ENCODE data around the gene ADH7.
"Not testable (repeated sequence)": the region's sequence is repeated elsewhere in the genome, so short reads cannot be mapped to it uniquely, and the experiment has no call there.

Gene ADH7

GRCh38 chr4:99381588-99382175 is 53.5 kb downstream of the ADH7 start:
- DNase-seq (ENCODE audit: low spot score), result no peak

DNA sequence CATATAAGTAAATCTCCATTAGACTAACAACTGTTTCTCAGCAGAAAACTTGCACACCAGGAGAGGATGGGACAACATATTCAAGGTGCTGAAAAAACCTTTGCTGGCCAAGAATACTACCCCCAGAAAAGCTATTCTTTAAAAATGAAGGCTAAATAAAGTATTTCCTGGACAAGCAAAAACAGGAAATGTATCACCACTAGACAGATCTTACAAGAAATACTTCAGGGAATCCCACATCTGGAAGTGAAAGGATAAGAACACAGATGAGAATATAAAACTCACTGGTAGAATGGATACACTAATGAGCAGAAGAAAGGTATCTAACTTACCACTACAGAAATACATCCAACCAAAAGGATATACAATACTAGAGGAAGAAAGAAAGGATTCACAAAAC is 55.6 kb downstream of the ADH7 start:
- no peak for DNase-seq (ENCODE audit: low spot score)
- TF ChIP-seq CTCF (IDR thresholded peaks at IDR 0.05; ENCODE audit: extremely low read depth, missing control alignments), result no peak

More at GRCh38 chr4:99381588-99382175, 53.5 kb downstream of the ADH7 start:
- no peak for TF ChIP-seq CTCF (IDR thresholded peaks at IDR 0.05; ENCODE audit: extremely low read depth, missing control alignments)

GRCh38 chr4:99378876-99379275 is 56.3 kb downstream of the ADH7 start:
- no peak for DNase-seq (ENCODE audit: low spot score)
- no peak for TF ChIP-seq CTCF (IDR thresholded peaks at IDR 0.05; ENCODE audit: extremely low read depth, missing control alignments)

DNA sequence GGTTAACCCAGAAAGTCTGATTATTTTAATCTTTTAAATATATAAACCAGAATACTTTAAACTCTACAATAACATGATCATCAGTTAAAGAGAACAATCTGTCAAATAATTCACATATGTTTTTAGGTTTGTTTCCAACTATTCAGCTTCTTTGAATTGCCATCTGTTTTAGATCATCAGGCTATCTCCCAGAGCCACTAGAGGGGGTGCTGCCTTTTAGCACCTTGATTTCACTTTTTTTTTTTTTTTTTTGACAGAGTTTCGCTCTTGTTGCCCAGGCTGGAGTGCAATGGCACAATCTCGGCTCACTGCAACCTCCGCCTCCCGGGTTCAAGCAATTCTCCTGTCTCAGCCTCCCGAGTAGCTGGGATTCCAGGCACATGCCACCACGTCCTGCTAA is 57.8 kb downstream of the ADH7 start:
- DNase-seq (ENCODE audit: low spot score), result not testable (repeated sequence)

GRCh38 chr4:99372464-99372863 is 62.7 kb downstream of the ADH7 start:
- DNase-seq (ENCODE audit: low spot score), result not testable (repeated sequence)

DNA sequence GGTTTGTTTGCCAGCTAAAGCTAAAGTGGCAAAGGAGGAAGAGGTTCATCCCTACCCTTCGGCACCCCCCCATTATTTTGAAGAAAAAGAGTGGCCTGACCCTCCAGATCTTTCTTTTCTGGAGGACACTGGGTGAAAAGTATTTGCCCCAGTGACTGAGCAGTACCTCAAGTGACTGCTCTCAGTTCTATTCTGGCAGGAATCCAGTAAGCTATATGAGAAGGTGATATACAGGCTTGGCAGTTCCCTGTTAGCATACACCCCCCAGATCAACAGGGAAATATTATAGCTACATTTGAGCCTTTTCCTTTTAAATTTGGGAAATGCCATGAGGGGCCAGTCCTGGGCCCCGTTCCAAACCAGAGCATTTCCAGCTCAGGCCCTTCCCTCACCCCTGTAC is 67.3 kb downstream of the ADH7 start:
- not testable (repeated sequence) for DNase-seq (ENCODE audit: low spot score)

DNA sequence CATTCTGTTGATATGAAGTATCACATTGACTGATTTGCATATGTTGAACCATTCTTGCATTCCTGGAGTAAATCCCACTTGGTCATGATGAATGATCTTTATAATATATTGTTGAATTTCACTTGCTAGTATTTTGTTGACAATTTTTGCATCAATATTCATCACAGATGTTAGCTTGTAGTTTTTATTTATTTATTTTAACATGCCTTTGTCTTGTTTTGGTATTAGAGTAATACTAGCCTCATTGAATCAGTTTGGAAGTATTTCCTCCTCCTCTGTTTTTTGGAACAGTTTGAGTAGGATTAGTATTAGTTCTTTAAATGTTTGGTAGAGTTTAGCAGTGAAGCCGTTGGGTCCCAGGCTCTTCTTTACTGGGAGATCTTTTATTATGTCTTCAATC is 68.7 kb downstream of the ADH7 start:
- DNase-seq (ENCODE audit: low spot score), result no peak
- TF ChIP-seq CTCF (IDR thresholded peaks at IDR 0.05; ENCODE audit: extremely low read depth, missing control alignments), result no peak

DNA sequence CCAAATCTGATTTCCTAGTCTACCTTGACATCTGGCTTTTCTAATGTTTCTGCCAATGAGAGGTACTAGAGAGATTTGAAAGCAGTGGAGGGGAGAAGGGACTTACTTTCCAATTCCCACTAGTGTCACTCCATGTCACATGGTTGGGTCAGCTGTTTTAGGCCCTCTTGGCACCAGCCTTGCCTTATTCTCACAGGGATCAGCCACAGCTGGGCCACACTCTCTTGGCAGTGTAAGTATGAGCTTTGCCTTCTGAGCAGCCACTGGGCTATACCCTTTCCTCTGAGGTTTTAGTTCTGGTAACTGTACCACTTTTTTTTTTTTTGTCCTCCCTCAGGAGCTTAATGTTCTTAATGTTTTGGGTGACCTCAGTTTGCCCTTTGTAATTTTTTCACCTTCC is 72.4 kb downstream of the ADH7 start:
- no peak for TF ChIP-seq CTCF (IDR thresholded peaks at IDR 0.05; ENCODE audit: extremely low read depth, missing control alignments)
- DNase-seq (ENCODE audit: low spot score), result no peak

Data from GM20000 (cell line).